Upper lobe of left lung (tissue), 4 donors: ENCODE measurements around the gene RAD51AP1.

Source experiments
- CTCF ChIP-seq, 6 experiments: fragments of 450-650 bp in 4 of 6; fragments of 200-600 bp in 2 of 6; sonication (generic) in 2 of 6; IDR thresholded peaks; one replicate each; pipeline ENCODE4 v1.5.1; 2016 to 2019; ENCODE audit warnings: antibody characterized with exemption in 6 of 6
- EP300 ChIP-seq, 4 donors: sonication (generic); formaldehyde crosslinking; IDR thresholded peaks; one replicate each; pipeline ENCODE4 v1.5.1; 2017; ENCODE audit warnings: antibody characterized with exemption in 4 of 4, control low read depth in 2 of 4
- POLR2A ChIP-seq, 4 donors: fragments of 450-650 bp; IDR thresholded peaks; one replicate each; pipeline ENCODE4 v1.5.1; 2016 to 2017; ENCODE audit warnings: antibody characterized with exemption in 4 of 4, mild to moderate bottlenecking in 2 of 4
- POLR2AphosphoS5 ChIP-seq, 2 donors: sonication (generic); formaldehyde crosslinking; IDR thresholded peaks; one replicate each; pipeline ENCODE4 v1.5.1; 2017; ENCODE audit warnings: antibody characterized with exemption in 2 of 2

- TF ChIP-seq POLR2A (IDR thresholded peaks at IDR 0.05) (no peak), CTCF (IDR thresholded peaks at IDR 0.05) (no peak), POLR2AphosphoS5 (IDR thresholded peaks at IDR 0.05) (no peak), EP300 (IDR thresholded peaks at IDR 0.05) (no peak)
Observed at GRCh38 chr12:4545195-4545594, 6.5 kb downstream of the RAD51AP1 start.
